HG03097 (cell line): ENCODE data around the gene CREM.

Experiments
- ATAC-seq: cut with Tn5 transposase; IDR thresholded peaks from one replicate; pipeline ENCODE4 v1.9.1; 2021; ENCODE audit not compliant: unreplicated experiment, low FRiP score

Gene CREM

DNA sequence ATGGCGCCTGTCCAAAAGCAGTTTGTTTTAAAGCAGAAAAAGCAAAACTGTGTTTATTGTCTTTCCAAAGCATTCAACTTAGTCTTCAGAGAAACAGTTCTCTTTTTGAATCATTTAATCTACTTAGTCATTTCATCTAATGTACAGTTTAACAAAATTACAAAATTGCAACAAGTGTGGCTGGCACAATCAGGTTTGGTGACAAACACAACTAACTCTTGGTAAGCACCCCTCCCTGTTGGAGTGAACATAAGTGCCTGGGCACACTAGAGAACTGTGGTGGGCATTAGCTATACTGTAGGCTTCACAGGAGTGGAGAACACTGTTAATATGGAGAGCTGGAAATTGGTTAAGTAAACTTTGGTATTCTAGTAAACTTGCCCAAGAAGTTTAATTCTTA, 6.9 kb downstream of the CREM start:
- no peak for ATAC-seq

DNA sequence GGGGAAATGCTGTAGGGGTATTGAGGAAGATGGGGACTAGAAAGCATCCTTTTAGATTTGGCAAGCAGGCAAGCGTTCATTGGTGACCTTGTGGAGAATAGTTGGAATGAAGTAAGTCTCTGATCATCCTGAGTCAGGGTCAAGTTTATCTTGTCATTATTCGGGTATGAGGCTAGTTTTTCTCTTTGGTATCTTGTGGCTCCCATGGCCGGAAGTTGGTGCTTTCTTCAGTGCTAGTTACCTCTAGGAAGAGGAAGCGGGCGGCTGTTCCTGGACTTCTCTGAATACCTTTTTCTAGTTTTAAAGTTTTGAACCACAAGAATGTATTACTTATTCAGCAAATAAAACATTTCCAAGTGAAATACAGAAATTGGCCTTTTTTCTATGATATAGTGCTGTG, 9.2 kb downstream of the CREM start:
- ATAC-seq: no peak

DNA sequence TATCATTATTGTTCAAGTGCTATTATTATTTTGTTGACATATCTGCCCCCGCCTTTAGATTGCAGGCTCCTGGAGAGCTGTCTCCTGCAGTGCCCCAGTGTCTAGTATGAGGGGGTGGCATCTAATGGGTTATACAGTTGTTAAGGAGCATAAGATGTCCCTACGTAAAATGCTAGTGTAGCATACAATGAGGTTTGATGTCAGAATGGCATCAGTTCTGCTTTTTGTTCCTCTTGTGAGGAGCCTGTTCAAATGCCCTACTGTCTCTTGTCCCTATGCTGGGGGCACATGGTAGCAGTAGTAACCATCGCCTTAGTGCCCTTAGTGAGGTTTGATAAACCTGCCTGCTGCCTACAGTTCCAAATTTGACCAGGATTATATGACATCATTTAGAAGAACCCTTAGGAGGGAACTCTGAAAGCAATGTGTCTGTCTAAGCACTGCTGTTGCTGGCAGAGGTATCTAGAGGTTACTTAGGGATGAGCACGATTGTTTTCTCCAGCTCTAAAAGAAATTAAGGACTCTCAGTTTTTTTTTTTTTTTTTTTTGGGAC, 9.7 kb downstream of the CREM start:
- no peak for ATAC-seq

DNA sequence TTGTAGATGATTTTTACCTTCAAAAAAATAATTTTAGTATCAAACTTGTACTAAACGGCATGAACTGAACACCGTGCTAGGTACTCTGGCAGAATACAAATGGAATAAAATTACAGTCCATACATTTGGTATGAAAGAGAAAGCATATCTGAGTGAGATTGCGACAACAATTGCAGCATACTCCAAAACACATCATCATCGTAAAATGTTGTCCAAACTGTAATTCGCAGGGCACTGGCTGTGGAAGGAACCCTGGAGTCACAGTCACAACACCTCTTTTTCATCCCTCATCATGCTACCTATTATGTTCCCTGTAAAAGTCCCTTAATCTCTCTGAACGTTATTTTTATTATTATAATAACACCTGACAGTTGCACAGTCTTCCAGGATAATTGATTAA, 13.5 kb downstream of the CREM start:
- ATAC-seq: no peak

DNA sequence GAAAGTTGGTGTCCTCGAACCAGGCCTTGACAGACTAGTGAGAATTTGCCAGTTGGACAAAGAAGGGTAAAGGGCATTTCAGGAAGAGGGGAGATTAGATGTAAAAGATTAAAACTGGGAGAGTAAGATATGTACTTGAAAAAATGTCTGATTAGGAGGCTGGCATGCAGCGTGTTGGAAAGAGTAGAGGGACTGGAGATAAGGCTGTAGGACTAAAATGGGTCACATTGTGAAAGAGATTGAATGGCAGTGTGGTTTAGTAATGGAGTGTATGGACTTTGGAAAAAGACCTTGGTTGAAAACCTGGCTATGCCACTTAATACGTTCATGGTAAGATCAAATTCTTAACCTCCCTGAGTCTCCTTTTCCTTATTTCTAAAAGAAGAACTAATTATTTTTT, 14.1 kb downstream of the CREM start:
- ATAC-seq: no peak

DNA sequence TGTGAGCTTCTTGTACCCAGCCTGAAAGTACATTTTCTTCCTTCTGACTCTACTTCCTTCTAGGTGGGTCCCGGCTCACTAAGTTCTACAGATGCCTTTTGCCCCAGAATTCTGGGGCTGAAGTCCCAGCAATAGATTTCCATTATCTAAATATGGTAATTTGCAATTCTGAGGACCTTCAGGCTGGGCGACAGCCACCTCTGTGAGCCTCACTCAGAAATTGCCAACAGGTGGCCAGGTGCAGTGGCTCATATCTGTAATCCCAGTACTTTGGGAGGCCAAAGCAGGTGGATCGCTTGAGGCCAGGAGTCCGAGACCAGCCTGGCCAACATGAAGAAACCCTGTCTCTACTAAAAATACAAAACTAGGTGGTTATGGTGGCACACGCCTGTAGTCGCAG, 23.7 kb downstream of the CREM start:
- ATAC-seq: no peak

DNA sequence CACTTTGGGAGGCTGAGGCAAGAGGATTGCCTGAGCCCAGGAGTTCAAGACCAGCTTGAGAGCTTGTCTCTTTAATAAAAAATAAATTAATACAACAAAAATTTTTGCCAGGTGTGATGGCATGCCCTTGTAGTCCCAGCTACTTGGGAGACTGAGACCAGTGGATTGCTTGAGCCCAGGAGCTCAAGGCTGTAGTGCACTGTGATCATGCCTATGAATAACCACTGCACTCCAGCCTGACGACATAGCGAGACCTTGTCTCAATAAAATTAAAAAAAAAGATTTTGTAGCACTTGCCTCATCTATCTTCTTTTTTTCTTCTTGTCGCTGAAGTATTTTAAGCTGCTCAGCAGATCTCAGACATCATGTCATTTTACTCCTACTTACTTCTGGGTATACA, 26.3 kb downstream of the CREM start:
- no peak for ATAC-seq

DNA sequence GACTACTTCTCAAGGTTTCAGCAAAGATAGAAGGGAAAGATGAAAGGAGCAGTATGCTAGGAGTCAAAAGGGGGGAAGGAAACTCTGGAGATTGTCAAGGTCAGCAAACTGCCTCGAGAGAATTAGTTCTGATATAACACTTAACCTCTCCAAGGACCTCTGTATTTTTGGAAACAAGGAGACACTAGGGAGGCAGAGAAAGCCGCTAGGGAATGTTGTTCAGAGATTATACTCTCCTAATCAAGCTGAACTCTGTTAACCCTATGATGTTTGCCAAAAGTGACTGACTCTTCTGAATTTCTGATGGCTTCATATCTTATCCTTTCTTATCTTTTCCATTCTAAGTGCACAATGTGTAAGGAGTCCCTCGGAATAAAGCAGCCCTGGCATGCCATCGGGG, 27.1 kb downstream of the CREM start:
- no peak for ATAC-seq

DNA sequence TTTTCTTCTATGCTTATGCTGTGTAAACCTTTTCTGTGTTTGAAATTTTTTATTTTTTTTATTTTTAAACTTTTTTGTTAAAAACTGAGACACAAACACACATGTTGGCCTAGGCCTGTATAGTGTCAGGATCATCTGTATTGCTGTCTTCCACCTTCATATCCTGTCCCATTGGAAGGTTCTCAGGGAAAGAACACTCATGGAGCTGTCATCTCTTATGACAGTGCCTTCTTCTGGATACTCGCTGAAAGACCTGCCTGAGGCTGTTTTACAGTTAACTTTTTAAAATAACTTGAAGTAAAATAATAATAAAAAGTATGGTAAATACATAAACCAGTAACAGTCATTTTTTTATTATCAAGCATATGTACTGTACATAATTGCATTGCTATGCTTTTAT, 34.1 kb downstream of the CREM start:
- ATAC-seq: no peak

DNA sequence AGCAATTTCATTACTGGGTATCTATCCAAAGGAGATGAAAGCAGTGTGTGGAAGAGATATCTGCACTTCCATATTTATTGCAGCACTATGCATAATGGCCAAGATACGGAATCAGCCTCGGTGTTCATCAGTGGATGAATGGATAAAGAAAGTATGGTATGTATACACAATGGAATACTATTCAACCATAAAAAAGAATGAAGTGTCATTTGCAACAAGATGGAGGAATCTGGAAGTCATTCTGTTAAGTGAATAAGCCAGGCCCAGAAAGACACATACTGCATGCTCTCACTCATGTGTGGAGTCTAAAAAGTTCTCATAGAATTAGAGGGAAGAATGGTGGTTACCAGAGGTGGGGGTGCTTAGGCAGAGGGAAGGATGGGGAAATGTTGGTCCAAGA, 35.3 kb downstream of the CREM start:
- no peak for ATAC-seq

DNA sequence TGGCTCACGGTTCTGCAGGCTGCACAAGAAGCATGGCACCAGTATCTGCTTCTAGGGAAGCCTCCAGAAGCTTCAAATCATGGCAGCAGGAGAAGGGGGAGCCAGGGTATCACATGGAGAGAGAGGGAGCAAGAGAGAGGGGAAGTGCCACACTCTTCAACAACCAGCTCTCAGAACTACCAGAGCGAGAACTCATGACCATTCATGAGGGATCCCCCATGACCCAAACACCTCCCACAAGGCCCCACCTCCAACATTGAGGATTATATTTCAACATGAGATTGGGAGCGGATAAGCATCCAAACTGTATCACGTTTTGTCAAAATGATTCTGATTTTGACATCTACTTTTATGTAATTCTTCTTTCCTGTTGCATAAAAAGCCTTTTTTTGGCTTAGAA, 38.5 kb downstream of the CREM start:
- ATAC-seq: no peak

DNA sequence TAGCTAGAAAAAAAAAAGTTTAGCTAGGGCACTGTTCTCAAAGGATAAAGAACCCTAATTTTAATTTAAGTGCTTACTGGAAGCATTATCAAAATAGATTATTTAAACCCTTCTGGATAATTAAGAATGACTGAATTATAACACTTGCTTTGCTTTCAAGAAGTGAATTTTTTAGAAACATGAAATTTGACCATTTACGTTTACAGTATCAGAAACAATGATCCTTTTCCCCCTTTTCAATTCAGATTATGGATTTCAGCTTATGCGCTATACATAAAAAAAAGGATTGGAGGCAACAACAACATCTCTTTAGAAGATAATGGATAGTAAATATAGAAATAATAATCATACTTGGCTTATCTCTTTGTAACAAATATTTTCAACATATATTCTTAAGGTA, 39.2 kb downstream of the CREM start:
- no peak for ATAC-seq

DNA sequence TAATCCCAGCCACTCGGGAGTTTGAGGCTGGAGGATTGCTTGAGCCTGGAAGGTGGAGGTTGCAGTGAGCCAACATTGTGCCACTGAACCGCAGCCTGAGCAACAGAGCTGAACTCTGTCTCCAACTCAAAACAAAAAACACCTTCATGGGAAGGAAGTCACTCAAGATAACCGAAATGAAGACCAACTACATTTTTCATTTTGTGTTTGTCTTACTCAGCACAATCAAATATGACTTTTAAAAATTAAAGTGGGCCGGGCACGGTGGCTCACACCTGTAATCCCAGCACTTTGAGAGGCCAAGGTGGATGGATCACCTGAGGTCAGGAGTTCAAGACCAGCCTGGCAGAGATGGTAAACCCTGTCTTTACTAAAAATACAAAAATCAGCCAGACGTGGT, 40.0 kb downstream of the CREM start:
- ATAC-seq: no peak

DNA sequence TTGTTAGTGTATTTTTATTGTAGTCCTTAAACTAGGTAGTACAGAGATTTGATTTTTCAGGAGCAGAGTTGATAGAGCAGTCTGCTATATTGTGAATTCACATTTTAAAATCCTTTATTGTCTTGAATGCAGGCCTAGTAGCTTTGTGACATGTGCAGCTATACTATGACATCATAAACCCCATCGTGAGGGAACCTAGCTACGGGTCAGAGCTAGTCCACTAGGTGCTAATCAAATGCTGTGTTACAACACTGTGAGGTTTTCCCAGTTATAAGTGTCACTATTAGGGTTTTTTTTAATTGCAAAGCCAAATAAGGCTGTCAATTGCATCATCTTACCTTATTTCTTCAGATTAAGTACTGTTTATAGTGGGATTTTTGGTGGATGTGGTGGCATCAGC, 40.7 kb downstream of the CREM start:
- no peak for ATAC-seq

DNA sequence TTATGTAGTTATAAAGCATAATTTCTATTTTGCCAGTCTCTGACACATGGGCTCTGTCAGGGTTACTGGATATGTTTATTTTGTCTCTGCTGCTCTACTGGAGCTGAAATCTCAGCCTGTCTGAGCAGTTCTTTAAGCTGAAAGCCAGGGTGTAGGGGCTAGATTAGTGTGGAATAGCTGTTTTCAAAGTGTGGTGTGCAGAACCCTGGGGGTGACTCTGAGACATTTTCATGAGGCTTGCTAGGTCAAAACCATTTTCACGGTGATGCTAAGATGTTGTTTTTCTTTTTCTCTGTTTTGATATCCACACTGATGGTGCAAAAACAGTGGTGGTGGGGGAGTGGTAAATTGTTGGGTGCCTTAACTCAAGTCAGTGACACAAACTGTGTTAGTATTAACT, 45.5 kb downstream of the CREM start:
- no peak for ATAC-seq

DNA sequence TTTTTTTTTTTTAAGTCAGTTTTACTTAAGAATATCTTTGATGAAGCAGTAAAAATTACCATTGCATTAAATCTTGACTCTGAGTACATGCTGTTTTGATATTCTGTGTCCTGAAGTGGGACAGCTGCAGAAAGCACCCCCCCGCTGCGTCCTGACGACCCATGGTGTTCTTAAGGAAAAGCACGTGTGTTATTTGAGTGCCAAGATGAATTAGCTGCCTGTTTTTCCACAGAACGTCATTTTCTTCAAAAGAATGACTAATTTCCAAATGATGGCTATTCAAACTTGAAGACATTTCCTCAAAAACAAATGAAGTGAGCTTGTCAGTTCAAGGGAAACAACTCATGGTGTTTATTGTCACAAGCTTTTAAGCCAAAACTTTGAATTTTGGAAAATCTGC, 45.9 kb downstream of the CREM start:
- ATAC-seq: no peak

DNA sequence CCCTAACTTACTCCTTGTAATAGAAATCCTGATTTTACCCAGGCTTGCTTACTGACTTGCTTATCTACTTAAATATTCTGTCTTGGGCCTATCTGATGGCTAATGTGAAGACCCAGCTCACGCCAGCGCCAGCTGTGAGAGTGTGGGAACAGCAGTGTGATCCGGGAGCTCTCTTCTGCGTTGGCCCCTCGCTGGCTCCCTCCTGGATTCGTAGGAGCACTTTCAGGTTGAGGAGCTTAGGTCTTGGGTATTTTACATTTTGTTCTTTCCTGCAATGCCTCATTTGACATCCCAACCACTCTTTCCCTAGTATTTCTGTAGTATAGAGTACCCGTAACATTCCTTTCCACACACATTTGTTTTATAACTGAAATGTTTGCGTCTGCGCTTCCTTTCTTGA, 51.7 kb downstream of the CREM start:
- ATAC-seq: no peak

DNA sequence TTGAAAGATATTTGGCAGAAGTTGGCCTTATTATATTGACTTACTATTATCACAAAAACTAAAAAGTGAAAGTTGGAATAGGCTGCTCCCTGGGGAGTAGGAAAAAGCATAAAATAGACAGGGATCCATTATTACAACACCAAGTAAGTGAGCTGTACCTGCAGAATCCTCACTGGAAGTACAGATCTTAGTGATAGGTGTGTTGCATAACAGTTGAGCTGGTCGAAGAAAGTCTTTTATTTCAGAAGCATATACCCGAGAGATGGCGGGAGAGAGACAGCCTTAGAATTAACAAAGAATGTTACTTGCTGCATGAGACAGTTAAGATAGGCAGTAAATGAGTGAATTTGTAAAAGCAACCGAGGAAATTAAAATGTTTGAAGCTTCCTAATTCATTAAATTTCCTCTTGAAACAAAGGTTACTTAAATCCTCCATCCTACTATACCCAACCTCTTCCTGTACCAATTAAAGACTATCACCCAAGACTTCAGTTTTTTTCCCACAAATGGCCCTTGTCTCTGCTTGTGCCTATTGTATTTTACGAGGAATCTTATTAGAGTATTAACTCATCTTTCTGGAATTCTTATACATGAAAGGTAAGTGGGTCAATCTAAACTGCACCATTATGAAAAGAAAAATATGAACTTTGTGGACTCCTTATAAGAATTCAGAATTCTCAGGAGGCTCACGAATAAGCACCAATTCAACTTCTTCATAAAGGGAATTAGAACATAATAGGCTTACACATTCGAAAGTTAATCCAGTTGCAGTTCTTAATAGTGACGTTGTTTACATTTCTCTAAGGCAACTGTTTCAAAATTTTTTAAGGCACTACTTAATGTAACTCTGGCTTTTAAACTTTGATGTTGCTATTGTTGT, 56.2 kb downstream of the CREM start:
- no peak for ATAC-seq

DNA sequence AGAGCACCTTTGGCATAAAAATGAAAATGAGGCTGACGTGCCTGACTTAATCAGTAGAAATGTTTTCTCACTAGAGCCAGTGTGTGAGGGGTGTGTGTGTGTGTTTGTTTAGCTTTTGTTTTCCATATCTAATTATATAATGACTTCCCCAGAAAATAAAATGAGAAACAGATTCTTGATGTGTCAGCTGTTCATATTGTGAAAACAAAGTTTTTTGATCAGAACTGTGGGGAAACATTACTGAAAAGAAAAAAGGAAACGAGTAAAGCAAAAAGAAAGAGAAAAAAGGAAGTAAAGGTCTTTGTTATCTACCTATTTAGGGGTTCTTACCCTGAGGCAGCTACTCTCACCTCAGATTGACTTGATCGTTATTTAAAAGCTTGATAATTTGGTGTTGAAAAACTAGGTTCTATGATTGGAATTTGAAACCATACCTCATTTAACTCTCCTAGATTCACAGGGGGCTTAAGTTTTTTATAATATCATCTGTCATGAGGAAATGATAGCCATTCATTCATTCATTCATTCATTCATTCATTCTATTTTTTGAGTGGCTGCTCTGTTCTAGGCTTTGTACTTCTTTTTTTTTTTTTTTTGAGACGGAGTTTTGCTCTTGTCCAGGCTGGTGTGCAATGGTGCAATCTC, 58.0 kb downstream of the CREM start:
- ATAC-seq: no peak

DNA sequence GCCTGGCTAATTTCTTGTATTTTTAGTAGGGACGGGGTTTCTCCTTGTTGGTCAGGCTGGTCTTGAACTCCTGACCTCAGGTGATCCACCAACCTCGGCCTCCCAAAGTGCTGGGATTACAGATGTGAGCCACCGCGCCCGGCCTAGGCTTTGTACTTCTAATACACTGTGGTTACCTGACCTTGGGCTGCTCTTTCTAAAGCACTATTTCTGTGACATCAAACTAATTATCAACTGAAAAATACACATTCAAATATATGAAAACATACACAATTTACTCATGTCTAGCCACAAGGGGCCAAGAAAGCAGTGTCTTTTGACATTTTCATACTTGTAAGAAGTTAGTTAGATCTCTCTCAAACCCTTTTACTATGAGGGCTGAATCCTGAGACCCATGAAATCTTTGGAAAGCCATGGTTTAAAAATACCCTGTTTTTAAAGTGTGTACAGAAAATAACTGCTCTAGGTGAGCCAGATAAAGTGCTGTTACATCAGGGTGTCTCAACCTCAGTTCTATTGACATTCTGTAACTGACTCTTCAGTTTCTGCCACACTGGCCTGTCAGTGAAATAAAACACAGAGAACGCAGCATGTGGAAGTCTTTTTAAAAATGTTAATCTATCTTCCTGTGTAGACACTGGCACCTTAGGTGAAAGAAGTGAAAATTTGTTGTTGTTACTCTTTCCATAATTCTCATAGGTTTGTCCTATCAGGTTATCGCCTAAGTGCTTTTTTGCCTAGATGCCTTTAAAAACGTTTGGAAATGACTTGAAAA, 58.8 kb downstream of the CREM start:
- no peak for ATAC-seq

DNA sequence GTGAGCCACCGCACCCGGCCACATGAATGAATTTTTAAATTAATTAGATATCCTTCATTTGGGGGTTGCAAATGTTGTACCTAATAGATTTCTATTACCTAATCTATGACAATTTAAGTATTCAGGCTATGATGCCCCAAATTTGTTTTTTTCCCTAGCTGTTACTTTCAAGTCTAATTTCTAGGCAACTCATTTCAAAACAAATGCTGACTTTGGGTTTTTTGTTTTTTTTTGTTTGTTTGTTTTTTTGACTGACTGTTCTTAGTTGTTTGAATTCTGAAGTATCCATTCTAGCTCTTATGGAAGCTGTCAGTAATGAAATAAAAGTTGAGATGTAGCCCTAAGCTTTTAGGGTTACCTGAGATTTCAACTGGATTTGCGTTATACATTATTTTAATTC, 62.3 kb downstream of the CREM start:
- no peak for ATAC-seq
